ENCODE measurements around the gene APBA1. TPM values are rescaled to one million over a fixed set of nuclear protein-coding genes. Genes with fewer than 3 reads are reported as not detected.

The APBA1 gene
- total RNA-seq, 1 donor from 2014 or later, result under 0.01 TPM

DNA sequence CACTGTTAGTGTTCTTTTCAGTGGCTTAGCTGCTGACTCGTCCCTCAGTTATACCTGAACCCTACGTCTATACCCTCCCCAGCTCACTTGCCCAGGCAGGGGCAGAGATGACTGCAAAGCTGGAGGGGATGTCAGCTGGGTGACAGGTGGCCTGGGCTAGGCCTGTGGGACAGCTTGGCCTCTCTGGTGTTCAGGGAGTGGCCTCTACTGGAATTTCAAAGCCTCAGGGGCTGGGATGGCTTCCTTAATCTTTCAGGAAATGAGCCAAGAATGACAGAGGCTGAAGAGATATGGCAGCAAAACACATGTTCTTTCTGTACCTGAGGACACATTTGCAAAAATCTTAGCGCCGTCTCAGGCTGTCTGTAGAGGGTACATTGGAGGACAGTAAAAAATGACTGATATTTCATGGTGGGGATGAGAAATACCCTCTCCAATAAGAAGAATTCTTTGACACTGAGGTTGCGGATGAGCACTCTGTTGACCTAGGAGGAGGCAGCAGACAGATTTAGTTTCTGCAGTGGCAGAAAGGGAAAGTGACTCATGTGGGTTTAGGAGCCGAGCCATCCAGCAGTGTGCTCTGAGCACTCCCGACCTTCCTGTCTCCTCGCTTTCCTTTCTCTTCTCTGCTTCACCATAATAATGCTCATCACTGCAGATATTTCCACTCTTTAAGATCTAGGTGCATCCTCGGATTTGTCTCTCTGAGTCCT lies 292.7 kb downstream of the APBA1 start:
- TF ChIP-seq, protein P1, sequence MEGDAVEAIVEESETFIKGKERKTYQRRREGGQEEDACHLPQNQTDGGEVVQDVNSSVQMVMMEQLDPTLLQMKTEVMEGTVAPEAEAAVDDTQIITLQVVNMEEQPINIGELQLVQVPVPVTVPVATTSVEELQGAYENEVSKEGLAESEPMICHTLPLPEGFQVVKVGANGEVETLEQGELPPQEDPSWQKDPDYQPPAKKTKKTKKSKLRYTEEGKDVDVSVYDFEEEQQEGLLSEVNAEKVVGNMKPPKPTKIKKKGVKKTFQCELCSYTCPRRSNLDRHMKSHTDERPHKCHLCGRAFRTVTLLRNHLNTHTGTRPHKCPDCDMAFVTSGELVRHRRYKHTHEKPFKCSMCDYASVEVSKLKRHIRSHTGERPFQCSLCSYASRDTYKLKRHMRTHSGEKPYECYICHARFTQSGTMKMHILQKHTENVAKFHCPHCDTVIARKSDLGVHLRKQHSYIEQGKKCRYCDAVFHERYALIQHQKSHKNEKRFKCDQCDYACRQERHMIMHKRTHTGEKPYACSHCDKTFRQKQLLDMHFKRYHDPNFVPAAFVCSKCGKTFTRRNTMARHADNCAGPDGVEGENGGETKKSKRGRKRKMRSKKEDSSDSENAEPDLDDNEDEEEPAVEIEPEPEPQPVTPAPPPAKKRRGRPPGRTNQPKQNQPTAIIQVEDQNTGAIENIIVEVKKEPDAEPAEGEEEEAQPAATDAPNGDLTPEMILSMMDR (IDR thresholded peaks at IDR 0.05; ENCODE audit: insufficient read depth, low read length, severe bottlenecking), result no peak
- peak; percentile 83 for DNase-seq (ENCODE audit: low read depth)
- peak; percentile 76 for FAIRE-seq
- Histone ChIP-seq H3K36me3 (ENCODE audit: control insufficient read depth, insufficient read depth, low read length) (no peaks in the 10 kb centered on the region), H3K27me3 (ENCODE audit: control insufficient read depth, insufficient read depth, low read length) (no peaks in the 10 kb centered on the region), H3K4me3 (ENCODE audit: low read depth, low read length) (no peak overlapping the region)

DNA sequence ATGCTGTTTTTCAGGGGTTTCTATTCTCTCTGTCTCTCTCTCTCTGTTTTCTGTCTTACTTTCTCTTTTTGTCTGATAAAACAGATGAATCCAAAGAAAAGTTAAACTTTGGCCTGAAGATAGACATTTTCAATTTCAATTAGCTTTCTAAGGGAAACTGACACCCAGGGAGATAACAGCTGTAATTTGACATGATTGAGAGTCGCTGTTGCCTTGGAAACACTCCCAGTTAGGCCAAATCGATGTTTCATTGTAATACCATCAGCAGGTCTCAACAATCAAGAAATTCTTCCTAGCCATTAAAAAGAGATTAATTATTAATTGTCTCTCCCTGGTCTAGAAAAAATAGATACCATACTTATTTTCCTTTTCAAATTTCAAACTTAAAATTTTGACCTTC lies 294.2 kb downstream of the APBA1 start:
- H3K36me3 ChIP-seq (ENCODE audit: control insufficient read depth, insufficient read depth, low read length), result no peaks in the 10 kb centered on the region
- TF ChIP-seq, protein P1 (IDR thresholded peaks at IDR 0.05; ENCODE audit: insufficient read depth, low read length, severe bottlenecking), result no peak
- no peak for DNase-seq (ENCODE audit: low read depth)
- no peak for FAIRE-seq
- no peak overlapping the region for H3K4me3 ChIP-seq (ENCODE audit: low read depth, low read length)
- H3K27me3 ChIP-seq (ENCODE audit: control insufficient read depth, insufficient read depth, low read length), result no peaks in the 10 kb centered on the region

Other genes with a start within 250 kb of the APBA1 start
- gene PTAR1, start 87.6 kb upstream of the APBA1 start, total RNA-seq, result 53.9 and 59.5 TPM in 2 replicates
- gene CFAP95, start 148.4 kb upstream of the APBA1 start, total RNA-seq, result not detected in 2 replicates

Data from bronchial epithelial cell (primary cell).